ENCODE results near the gene RARRES1.

RARRES1 gene

GRCh38 chr3:158731938-158732855 lies at the start of gene RARRES1:
Gene RARRES1, minus strand, starts transcription at chr3:158732457. Its CDS starts 42 bp downstream, at chr3:158732415.
- DNase-seq: peak; percentile 84

GRCh38 chr3:158781849-158782248 lies 49.6 kb upstream of the RARRES1 start:
- DNase-seq: no peak

- no peak for DNase-seq
Measured at GRCh38 chr3:158781191-158781590, 48.9 kb upstream of the RARRES1 start.

GRCh38 chr3:158780766-158781165 lies 48.5 kb upstream of the RARRES1 start:
- no peak for DNase-seq

- DNase-seq: no peak
Measured at GRCh38 chr3:158777161-158777873, 45.1 kb upstream of the RARRES1 start.

GRCh38 chr3:158776531-158776930 lies 44.3 kb upstream of the RARRES1 start:
- DNase-seq: no peak

- no peak for DNase-seq
Measured at GRCh38 chr3:158775426-158776410, 43.5 kb upstream of the RARRES1 start.

- no peak for DNase-seq
Measured at GRCh38 chr3:158774965-158775364, 42.7 kb upstream of the RARRES1 start.

GRCh38 chr3:158773845-158774830 lies 41.9 kb upstream of the RARRES1 start:
- DNase-seq: no peak

- no peak for DNase-seq
Measured at GRCh38 chr3:158773166-158773565, 40.9 kb upstream of the RARRES1 start.

GRCh38 chr3:158771982-158772381 lies 39.7 kb upstream of the RARRES1 start:
- no peak for DNase-seq

- DNase-seq: no peak
Measured at GRCh38 chr3:158771577-158771976, 39.3 kb upstream of the RARRES1 start.

GRCh38 chr3:158770741-158771350 lies 38.6 kb upstream of the RARRES1 start:
- no peak for DNase-seq

GRCh38 chr3:158769952-158770740 lies 37.9 kb upstream of the RARRES1 start:
- DNase-seq: no peak

- peak; percentile 14 for DNase-seq
Measured at GRCh38 chr3:158769549-158769948, 37.3 kb upstream of the RARRES1 start.

- DNase-seq: peak; percentile 87
Measured at GRCh38 chr3:158768881-158769543, 36.8 kb upstream of the RARRES1 start.

GRCh38 chr3:158768361-158768787 lies 36.1 kb upstream of the RARRES1 start:
- peak; percentile 55 for DNase-seq

- DNase-seq: no peak
Measured at GRCh38 chr3:158766364-158766763, 34.1 kb upstream of the RARRES1 start.

GRCh38 chr3:158765518-158766205 lies 33.4 kb upstream of the RARRES1 start:
- no peak for DNase-seq
